Measurements from ENCODE around the gene PRKCE. TPM values are rescaled to one million over a fixed set of nuclear protein-coding genes. Genes with fewer than 3 reads are reported as not detected.

Gene PRKCE
- total and polyA plus RNA-seq, 2 experiments from 2014 or later, result 9.6 to 11.9 TPM

DNA sequence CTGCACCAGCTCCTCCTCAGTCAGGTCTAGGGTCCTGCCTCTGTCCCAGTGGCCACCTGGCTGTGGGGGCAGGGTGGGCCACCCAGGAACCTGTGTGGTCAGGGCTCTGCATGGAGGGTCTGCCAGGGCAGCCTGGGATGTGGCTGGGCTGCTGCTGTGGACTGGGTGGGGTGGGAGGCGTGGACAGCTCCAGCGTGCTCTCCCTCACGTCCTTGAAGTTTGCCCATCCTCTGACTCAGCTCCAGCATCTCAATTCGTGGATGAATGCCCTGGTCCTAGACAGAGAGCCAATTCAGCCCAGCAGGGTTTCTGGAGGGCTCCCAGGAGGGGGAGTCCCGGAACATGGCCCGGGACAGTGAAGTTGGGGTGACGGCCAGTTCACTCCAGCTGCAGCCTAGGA lies 581.4 kb downstream of the PRKCE start:
- no peaks in the 10 kb centered on the region for H3K9me2 ChIP-seq (replicated peaks; ENCODE audit: insufficient read depth)
- no peak overlapping the region for H3K4me3 ChIP-seq
- H4K20me1 ChIP-seq (ENCODE audit: insufficient read depth, poor library complexity, severe bottlenecking), result no peaks in the 10 kb centered on the region
- H3K9me3 ChIP-seq (ENCODE audit: low read depth), result no peaks in the 10 kb centered on the region
- 77% methylated on average over 7 of the region's 7 CpGs for WGBS (ENCODE audit: low lambda C conversion rate, missing lambda C conversion rate)
- TF ChIP-seq, protein P1, sequence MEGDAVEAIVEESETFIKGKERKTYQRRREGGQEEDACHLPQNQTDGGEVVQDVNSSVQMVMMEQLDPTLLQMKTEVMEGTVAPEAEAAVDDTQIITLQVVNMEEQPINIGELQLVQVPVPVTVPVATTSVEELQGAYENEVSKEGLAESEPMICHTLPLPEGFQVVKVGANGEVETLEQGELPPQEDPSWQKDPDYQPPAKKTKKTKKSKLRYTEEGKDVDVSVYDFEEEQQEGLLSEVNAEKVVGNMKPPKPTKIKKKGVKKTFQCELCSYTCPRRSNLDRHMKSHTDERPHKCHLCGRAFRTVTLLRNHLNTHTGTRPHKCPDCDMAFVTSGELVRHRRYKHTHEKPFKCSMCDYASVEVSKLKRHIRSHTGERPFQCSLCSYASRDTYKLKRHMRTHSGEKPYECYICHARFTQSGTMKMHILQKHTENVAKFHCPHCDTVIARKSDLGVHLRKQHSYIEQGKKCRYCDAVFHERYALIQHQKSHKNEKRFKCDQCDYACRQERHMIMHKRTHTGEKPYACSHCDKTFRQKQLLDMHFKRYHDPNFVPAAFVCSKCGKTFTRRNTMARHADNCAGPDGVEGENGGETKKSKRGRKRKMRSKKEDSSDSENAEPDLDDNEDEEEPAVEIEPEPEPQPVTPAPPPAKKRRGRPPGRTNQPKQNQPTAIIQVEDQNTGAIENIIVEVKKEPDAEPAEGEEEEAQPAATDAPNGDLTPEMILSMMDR (IDR thresholded peaks at IDR 0.05; ENCODE audit: poor library complexity), result no peak
- TF ChIP-seq EZH2phosphoT487 (IDR thresholded peaks at IDR 0.05; ENCODE audit: low read depth, severe bottlenecking, unreplicated experiment), result no peak
- no peak for TF ChIP-seq EZH2 (IDR thresholded peaks at IDR 0.05; ENCODE audit: borderline replicate concordance)
- H3K4me2 ChIP-seq, result no peak overlapping the region
- no peak for DNase-seq (ENCODE audit: low spot score)
- H2AFZ ChIP-seq, result no peak overlapping the region
- no peaks in the 10 kb centered on the region for H3K36me3 ChIP-seq (replicated peaks; ENCODE audit: insufficient read depth, low read depth)
- H3K27ac ChIP-seq, result no peak overlapping the region
- no peaks in the 10 kb centered on the region for H3K27me3 ChIP-seq
- peaks cover 12% of the 10 kb centered on the region for H3K4me1 ChIP-seq (ENCODE audit: insufficient read depth)
- H3K79me2 ChIP-seq, result no peaks in the 10 kb centered on the region

GRCh38 chr2:46236006-46236875 lies 584.8 kb downstream of the PRKCE start:
- H3K27me3 ChIP-seq, result no peaks in the 10 kb centered on the region
- no peak for DNase-seq (ENCODE audit: low spot score)
- H3K9me2 ChIP-seq (replicated peaks; ENCODE audit: insufficient read depth), result no peaks in the 10 kb centered on the region
- H3K4me2 ChIP-seq, result no peak overlapping the region
- H3K4me1 ChIP-seq (ENCODE audit: insufficient read depth), result no peaks in the 10 kb centered on the region
- H2AFZ ChIP-seq, result no peak overlapping the region
- no peak for TF ChIP-seq EZH2 (IDR thresholded peaks at IDR 0.05; ENCODE audit: borderline replicate concordance)
- TF ChIP-seq, protein P1 (IDR thresholded peaks at IDR 0.05; ENCODE audit: poor library complexity), result no peak
- no peak for TF ChIP-seq EZH2phosphoT487 (IDR thresholded peaks at IDR 0.05; ENCODE audit: low read depth, severe bottlenecking, unreplicated experiment)
- H4K20me1 ChIP-seq (ENCODE audit: insufficient read depth, poor library complexity, severe bottlenecking), result no peaks in the 10 kb centered on the region
- no peaks in the 10 kb centered on the region for H3K79me2 ChIP-seq
- no peak overlapping the region for H3K4me3 ChIP-seq
- 83% methylated on average over 4 of the region's 4 CpGs for WGBS (ENCODE audit: low lambda C conversion rate, missing lambda C conversion rate)
- no peaks in the 10 kb centered on the region for H3K9me3 ChIP-seq (ENCODE audit: low read depth)
- no peak overlapping the region for H3K27ac ChIP-seq
- H3K36me3 ChIP-seq (replicated peaks; ENCODE audit: insufficient read depth, low read depth), result no peaks in the 10 kb centered on the region

- 73% methylated on average over 8 of the region's 8 CpGs for WGBS (ENCODE audit: low lambda C conversion rate, missing lambda C conversion rate)
- TF ChIP-seq, protein P1 (IDR thresholded peaks at IDR 0.05; ENCODE audit: poor library complexity), result no peak
- TF ChIP-seq EZH2 (IDR thresholded peaks at IDR 0.05; ENCODE audit: borderline replicate concordance) (no peak), EZH2phosphoT487 (IDR thresholded peaks at IDR 0.05; ENCODE audit: low read depth, severe bottlenecking, unreplicated experiment) (no peak)
Observed at GRCh38 chr2:46236876-46237859, 585.7 kb downstream of the PRKCE start.

More at GRCh38 chr2:46236876-46237859, 585.7 kb downstream of the PRKCE start:
- no peaks in the 10 kb centered on the region for H3K9me3 ChIP-seq (ENCODE audit: low read depth)
- no peaks in the 10 kb centered on the region for H3K79me2 ChIP-seq
- H3K9me2 ChIP-seq (replicated peaks; ENCODE audit: insufficient read depth), result no peaks in the 10 kb centered on the region
- DNase-seq (ENCODE audit: low spot score), result no peak
- H3K4me2 ChIP-seq, result no peak overlapping the region
- H2AFZ ChIP-seq, result no peak overlapping the region
- no peaks in the 10 kb centered on the region for H3K36me3 ChIP-seq (replicated peaks; ENCODE audit: insufficient read depth, low read depth)
- H3K4me3 ChIP-seq, result no peak overlapping the region
- H4K20me1 ChIP-seq (ENCODE audit: insufficient read depth, poor library complexity, severe bottlenecking), result no peaks in the 10 kb centered on the region
- H3K4me1 ChIP-seq (ENCODE audit: insufficient read depth), result no peaks in the 10 kb centered on the region
- no peak overlapping the region for H3K27ac ChIP-seq
- no peaks in the 10 kb centered on the region for H3K27me3 ChIP-seq

Other genes starting within 250 kb of the PRKCE start
- gene SRBD1, start 40.4 kb upstream of the PRKCE start, total RNA-seq, result 16.6 and 18.1 TPM in 2 replicates
- 6.6 and 6.7 TPM in 2 replicates for gene SRBD1, start 40.4 kb upstream of the PRKCE start, polyA plus RNA-seq